ENCODE results near the gene CGN. TPM values are rescaled to one million over a fixed set of nuclear protein-coding genes. Genes with fewer than 3 reads are reported as not detected.

CGN gene
- total RNA-seq, 1 donor from 2014 or later, result 1.7 TPM

DNA sequence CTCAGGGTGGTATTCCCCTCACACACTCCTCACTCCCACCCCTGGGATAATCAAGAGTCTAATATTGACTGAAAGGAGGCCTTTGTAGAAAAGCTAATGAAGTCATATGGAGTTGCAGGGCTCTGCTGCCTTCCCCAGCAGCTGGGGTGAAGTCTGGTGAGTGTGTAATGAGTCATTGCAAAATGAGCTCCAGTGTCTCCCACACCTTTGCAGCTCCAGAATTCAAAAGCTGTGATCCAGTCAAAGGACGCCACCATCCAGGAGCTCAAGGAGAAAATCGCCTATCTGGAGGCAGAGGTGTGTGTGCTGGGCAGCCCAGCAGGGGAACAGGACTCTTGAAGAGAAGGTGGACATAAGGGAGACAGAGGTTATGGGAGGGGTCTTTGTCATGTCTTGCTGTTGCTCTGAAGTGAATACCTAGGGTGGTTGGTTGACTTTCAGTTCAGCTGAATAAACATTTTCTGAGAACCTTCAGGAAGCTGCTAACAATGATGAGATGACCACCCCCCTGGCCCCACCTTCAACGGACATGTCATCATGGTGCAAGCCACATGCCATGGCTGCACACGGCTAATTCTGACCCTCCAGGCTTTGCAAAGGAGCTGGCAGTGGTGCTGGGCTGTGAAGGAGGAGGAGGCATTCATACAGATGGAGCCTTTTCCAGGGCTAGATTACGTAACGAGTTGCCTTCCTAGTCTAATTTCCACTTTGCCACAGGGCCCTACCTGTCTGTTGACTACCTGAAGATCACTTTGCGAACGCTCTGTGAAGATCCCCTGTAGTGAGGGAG lies 68.4 kb downstream of the CGN start:
- Mint-ChIP-seq H3K27ac (ENCODE audit: unreplicated experiment) (no peak overlapping the region), H3K4me1 (ENCODE audit: unreplicated experiment) (no peaks in the 10 kb centered on the region), H3K36me3 (ENCODE audit: unreplicated experiment) (peaks cover 28% of the 10 kb centered on the region), H3K9me3 (ENCODE audit: unreplicated experiment) (no peaks in the 10 kb centered on the region), H3K27me3 (ENCODE audit: unreplicated experiment) (no peaks in the 10 kb centered on the region), H3K4me3 (ENCODE audit: unreplicated experiment) (no peak overlapping the region)
- TF ChIP-seq, protein P1, sequence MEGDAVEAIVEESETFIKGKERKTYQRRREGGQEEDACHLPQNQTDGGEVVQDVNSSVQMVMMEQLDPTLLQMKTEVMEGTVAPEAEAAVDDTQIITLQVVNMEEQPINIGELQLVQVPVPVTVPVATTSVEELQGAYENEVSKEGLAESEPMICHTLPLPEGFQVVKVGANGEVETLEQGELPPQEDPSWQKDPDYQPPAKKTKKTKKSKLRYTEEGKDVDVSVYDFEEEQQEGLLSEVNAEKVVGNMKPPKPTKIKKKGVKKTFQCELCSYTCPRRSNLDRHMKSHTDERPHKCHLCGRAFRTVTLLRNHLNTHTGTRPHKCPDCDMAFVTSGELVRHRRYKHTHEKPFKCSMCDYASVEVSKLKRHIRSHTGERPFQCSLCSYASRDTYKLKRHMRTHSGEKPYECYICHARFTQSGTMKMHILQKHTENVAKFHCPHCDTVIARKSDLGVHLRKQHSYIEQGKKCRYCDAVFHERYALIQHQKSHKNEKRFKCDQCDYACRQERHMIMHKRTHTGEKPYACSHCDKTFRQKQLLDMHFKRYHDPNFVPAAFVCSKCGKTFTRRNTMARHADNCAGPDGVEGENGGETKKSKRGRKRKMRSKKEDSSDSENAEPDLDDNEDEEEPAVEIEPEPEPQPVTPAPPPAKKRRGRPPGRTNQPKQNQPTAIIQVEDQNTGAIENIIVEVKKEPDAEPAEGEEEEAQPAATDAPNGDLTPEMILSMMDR (IDR thresholded peaks at IDR 0.05), result no peak
- DNase-seq (ENCODE audit: extremely low spot score, unreplicated experiment), result no peak

DNA sequence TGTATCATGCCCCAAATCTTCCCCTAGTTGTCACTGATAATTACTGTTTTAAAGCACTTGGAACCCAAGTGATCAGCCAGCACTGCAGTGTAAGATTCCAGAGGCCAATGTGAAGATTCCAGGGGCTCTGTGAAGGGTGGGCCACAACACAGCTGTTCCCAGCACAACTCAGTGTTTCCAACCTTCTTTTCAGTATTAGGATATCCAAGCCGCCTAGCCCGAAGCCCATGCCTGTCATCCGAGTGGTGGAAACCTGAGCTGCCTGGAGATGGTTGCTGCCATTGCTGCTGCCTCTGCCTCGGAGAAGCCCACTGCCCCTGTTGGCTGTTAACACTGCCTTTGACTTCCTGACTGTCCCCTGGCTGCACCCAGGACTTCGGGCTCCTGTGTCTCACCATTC lies 70.3 kb downstream of the CGN start:
- TF ChIP-seq, protein P1 (IDR thresholded peaks at IDR 0.05), result no peak
- H3K27ac Mint-ChIP-seq (ENCODE audit: unreplicated experiment), result no peak overlapping the region
- H3K36me3 Mint-ChIP-seq (ENCODE audit: unreplicated experiment), result peaks cover 19% of the 10 kb centered on the region
- H3K4me3 Mint-ChIP-seq (ENCODE audit: unreplicated experiment), result no peak overlapping the region
- H3K4me1 Mint-ChIP-seq (ENCODE audit: unreplicated experiment), result peaks cover 5% of the 10 kb centered on the region
- H3K27me3 Mint-ChIP-seq (ENCODE audit: unreplicated experiment), result no peaks in the 10 kb centered on the region
- DNase-seq (ENCODE audit: extremely low spot score, unreplicated experiment), result no peak
- H3K9me3 Mint-ChIP-seq (ENCODE audit: unreplicated experiment), result no peaks in the 10 kb centered on the region

DNA sequence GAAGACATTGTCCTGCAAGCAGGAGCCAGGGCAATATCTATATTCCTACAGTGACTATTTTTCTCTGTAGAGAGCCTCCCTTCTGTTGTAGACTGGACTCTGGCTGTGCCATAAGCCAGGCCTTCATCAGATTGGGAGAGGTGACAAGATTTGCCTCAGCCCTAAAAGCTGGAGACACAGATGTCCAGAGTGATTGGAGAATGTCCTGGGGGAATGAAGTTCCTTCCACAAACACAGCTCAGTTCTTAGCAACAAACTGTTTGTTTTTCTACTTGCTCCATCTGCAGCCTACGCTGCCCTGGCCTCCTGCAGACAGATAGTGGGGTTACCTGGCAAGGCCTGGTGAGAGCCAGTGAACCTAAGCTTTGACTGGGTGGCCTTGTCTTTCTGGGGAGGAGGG lies 70.7 kb downstream of the CGN start:
- no peaks in the 10 kb centered on the region for H3K9me3 Mint-ChIP-seq (ENCODE audit: unreplicated experiment)
- H3K27me3 Mint-ChIP-seq (ENCODE audit: unreplicated experiment), result no peaks in the 10 kb centered on the region
- H3K4me1 Mint-ChIP-seq (ENCODE audit: unreplicated experiment), result peaks cover 5% of the 10 kb centered on the region
- H3K4me3 Mint-ChIP-seq (ENCODE audit: unreplicated experiment), result no peak overlapping the region
- TF ChIP-seq, protein P1 (IDR thresholded peaks at IDR 0.05), result no peak
- H3K27ac Mint-ChIP-seq (ENCODE audit: unreplicated experiment), result no peak overlapping the region
- H3K36me3 Mint-ChIP-seq (ENCODE audit: unreplicated experiment), result peaks cover 19% of the 10 kb centered on the region
- DNase-seq (ENCODE audit: extremely low spot score, unreplicated experiment), result no peak

DNA sequence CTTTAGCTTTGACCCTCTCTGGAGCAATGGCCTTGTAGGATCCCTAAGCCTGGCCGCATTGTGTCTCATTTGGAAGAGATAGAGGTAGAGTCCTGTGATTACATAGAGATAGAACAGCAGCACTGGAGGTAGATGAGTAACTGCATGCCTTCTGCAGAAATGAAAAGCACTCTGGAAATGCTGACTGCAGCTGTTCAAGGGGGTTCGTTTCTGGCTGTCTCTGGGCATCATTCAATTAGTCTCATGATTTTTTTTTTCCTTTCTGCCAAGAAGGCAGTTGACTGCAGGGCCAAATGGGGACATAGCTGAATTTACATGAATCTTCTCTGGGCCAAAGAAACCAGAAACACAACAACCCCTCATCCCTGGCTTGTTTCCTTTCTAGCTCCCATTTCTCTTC lies 72.6 kb downstream of the CGN start:
- no peak overlapping the region for H3K27ac Mint-ChIP-seq (ENCODE audit: unreplicated experiment)
- no peaks in the 10 kb centered on the region for H3K9me3 Mint-ChIP-seq (ENCODE audit: unreplicated experiment)
- peaks cover 5% of the 10 kb centered on the region for H3K4me1 Mint-ChIP-seq (ENCODE audit: unreplicated experiment)
- no peak for DNase-seq (ENCODE audit: extremely low spot score, unreplicated experiment)
- no peaks in the 10 kb centered on the region for H3K27me3 Mint-ChIP-seq (ENCODE audit: unreplicated experiment)
- H3K36me3 Mint-ChIP-seq (ENCODE audit: unreplicated experiment), result peaks cover 18% of the 10 kb centered on the region
- H3K4me3 Mint-ChIP-seq (ENCODE audit: unreplicated experiment), result no peak overlapping the region
- TF ChIP-seq, protein P1 (IDR thresholded peaks at IDR 0.05), result no peak

DNA sequence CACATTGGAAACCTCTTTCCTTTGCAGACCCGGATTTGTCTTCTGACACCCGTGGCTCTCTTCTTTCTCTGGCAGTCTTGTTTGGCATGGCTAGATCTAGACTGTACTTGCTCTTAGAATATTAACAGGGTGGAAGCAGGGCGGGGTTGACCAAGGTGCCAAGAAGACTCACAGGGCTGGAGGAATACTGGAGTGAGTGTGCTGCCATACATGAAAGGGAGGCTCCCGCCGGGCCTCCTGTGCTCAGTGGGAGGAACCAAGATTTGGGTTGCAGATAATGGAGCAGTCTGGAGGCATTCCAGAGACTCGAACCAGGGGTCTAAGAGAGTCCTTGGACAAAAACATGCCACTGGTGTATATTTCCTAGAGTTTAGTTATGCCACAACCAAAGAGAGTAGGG lies 73.1 kb downstream of the CGN start:
- Mint-ChIP-seq H3K4me1 (ENCODE audit: unreplicated experiment) (peaks cover 5% of the 10 kb centered on the region), H3K27me3 (ENCODE audit: unreplicated experiment) (no peaks in the 10 kb centered on the region), H3K4me3 (ENCODE audit: unreplicated experiment) (no peak overlapping the region), H3K9me3 (ENCODE audit: unreplicated experiment) (no peaks in the 10 kb centered on the region), H3K27ac (ENCODE audit: unreplicated experiment) (no peak overlapping the region), H3K36me3 (ENCODE audit: unreplicated experiment) (peaks cover 13% of the 10 kb centered on the region)
- TF ChIP-seq, protein P1 (IDR thresholded peaks at IDR 0.05), result no peak
- DNase-seq (ENCODE audit: extremely low spot score, unreplicated experiment), result no peak

Data from osteocyte (in vitro differentiated cells).